DMS79 treated with DMSO at 0.1 percent for 48 hours (cell line): Measurements from ENCODE around the gene DIMT1.

Experiments
- DNase-seq: peaks from one replicate; lab custom pipeline; 2025; lab: John Stamatoyannopoulos, UW

DIMT1 gene

DNA sequence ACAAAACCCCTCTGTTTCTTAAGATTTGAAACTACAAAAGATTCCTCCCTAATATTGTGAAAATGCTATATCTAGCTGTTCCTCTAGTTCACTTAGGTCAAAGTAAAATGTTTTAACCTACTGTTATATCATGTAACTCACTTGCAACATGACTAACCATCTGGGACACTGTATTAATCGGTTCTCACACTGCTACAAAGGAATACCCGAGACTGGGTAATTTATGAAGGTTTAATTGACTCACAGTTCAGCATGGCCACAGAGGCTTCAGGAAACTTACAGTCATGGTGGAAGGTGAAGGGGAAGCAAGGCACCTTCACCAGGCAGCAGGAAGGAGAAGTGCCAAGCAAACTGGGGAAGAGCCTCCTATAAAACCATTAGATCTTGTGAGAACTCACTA, 34.7 kb downstream of the DIMT1 start:
- DNase-seq, result no peak

GRCh38 chr5:62362701-62363100, 41.0 kb downstream of the DIMT1 start:
- no peak for DNase-seq

DNA sequence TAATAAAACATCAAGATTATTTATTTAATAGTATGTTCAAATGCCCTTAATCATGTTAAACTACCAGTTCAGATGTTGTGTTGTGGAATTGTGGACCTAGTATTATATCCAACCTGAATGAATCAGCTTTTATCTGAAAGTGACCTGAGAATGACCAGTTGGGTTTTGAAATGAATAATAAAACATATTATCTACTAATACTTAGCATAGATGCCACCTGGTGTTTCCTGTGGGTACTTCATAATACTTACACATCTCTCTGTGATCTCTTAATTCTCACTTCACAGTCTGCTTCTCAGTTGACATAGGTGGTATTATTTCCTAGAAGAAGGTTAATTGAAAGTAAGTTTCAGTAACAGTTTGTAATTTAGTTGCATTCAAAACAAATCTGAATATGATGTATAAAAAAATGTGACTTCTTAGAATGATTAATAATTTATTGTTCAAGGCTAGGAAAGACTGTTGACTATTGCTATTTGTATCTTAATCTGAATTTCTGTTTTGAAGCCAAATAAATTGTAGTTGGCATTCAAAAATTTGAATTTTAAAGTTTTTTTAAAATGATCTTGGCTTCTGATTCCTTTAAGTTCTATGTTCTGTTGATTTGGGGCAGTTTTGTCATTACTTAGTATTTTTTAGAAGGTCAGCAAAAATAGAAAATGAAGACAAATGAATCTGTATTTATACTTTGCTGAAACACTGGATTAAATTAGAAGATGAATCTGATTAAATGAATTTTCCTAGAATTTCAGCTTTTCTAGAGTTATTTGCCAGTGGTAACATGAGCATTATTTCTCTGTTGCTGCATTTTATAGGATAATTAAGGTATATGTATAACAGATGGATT, 49.5 kb downstream of the DIMT1 start:
- DNase-seq, result no peak

DNA sequence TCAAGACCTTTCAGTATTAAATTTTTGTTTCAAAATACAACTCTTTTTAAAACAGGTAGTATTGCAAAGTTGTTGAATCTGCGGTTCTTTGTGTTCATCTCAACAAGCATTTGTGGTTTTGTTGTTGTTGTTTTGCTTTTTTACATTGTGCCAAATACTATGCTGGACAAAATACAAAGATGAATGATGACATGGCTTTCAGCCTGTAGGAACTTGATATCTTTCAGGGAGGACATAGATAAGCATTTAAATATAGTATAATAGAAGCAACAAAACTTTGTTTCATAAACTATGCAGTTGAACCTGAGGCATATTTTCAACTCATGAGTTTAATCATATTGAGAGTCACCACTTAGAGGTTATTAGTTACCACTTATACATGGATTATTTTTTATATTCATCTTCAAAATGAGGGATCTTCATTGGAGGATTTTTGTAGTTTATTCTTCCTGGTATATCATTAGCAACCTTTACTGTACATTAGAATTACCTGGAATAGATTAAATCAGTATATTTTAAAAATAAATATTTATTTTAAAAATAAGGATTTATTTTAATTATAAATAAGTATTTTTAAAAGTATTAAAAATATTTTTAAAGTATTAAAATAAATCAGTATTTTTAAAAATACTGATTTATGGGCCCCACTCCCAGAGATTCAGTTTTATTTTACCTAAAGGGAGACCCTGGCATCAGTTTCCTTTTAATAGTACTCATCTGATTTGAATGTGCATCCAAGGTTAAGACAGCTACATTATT, 54.8 kb downstream of the DIMT1 start:
- DNase-seq, result no peak

DNA sequence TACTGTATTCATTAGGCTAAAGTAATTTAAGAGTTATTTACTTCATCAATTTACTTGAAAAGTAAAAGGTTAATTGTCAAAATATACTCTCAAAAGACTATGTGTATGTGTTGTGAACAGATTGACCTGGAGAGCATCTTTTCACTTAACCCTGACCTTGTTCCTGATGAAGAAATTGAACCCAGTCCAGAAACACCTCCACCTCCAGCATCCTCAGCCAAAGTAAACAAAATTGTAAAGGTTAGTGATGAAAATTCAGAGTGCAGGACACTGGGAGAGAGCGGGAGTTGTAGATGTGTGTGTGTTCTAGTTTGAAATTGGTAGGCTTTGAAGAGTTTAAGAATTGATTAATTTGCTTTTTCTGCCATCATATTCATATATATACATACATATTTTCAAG, 55.8 kb downstream of the DIMT1 start:
- DNase-seq, result no peak

GRCh38 chr5:62346748-62347147, 57.0 kb downstream of the DIMT1 start:
- DNase-seq, result no peak

DNA sequence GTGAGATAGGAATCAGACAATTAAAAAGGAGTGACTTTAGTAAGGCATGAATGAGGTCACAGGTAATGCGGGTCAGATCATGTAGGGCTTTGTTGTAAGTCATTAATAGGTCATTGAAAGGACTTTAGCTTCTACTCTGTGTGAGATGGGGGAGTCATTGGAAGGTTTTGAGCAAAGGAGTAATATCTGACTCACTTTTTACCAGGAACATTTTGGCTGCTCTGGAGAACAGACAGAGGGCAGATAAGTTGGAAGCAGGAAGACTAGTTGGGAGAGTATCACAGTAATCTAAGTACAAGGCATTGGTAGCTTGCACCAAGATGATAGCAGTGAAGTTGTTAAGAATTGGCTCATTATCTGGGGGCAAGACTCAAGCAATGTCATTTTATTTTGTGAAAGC, 60.3 kb downstream of the DIMT1 start:
- DNase-seq, result no peak

DNA sequence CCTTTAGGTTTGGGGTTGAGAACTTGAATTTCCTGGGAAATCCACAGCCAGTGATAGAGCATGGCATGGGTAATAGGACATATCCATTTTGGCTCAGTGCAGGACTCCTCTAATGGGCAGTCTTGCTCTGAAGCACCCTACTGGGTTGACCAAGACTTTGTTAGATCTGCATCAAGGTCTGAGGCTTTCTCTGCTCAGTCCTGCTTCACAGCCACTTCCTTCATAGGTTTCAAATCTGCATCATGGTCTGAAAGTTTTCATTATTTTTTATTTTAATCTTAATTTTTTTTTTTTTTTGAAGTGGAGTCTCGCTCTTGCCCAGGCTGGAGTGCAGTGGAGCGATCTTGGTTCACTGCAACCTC, 61.2 kb downstream of the DIMT1 start:
- DNase-seq, result no peak

DNA sequence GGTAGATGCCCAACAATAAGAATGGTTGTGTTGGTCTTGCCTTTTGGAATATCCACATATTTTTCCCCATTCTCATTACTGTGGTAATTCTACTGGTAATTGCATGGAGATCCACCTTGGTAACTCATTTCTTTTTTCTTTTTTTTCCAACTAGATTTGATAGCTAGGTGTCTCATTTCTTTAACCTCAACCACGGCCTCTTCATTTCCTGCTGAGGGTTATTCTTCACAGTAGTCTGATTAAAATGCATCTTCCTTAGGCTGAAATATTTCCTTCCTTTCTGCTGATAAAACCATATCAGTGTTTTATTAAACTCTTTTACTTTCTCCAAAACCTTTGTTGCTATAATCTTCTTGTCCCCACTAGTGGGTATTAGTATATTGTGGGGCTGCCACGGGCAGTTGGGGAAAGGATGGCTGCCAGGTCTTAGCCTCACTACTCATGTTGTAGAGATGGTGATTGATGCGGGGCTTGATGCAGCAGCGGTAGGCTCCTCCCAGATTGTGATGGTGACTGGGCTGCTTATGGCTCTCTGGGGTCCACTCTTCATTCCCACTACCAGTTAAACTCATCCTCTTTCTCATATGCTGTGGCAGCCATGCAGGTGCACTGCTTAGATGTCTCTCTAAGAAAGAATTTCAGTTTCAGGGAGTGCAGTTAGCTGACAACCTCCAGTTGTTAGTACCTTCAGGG, 61.8 kb downstream of the DIMT1 start:
- DNase-seq, result no peak

- DNase-seq, result no peak
Measured at GRCh38 chr5:62340979-62341378, 62.7 kb downstream of the DIMT1 start.

DNA sequence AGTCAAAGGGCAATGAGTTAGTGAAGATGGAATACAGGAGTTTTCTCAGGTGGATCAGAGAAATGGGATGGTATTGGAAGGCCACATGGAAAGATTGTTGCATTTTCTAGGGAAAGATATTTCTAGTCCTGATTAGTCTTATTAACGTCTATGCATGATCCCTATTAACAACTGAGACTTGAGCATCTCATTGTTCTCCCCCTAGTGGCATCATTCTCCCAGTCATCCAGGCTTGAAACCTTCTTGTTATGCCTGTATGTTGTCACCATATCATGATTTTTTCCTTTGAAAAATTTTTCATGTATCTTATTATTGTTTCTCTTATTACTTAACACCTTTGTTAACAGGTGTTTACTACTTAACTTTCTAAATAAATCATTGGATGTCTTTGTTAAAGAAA, 63.3 kb downstream of the DIMT1 start:
- no peak for DNase-seq
